ENCODE results near the gene MADD.

DNA sequence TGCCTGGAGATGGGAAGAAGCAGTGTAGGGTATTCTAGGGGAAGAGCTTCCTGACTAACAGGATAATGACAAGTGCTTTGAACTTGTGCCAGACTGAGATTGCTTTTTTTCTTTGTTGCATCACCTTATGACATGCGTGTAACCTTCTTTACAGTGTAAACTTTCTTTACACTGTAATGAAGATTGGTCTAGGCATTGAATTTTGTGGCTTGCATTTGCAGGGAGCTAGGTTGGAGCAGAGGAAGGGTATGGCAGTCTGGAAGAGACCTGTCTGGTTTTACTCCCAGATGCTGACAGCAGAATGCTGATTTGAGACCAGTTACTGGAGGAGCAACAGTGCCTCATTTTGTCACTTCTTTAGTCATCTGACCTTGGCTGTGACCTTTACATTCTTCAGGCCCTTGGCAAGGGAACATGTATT lies 49.5 kb upstream of the MADD start:
- TF ChIP-seq EZH2 (IDR thresholded peaks at IDR 0.05; ENCODE audit: low read length, missing control alignments) = no peak
- TF ChIP-seq, protein P1, sequence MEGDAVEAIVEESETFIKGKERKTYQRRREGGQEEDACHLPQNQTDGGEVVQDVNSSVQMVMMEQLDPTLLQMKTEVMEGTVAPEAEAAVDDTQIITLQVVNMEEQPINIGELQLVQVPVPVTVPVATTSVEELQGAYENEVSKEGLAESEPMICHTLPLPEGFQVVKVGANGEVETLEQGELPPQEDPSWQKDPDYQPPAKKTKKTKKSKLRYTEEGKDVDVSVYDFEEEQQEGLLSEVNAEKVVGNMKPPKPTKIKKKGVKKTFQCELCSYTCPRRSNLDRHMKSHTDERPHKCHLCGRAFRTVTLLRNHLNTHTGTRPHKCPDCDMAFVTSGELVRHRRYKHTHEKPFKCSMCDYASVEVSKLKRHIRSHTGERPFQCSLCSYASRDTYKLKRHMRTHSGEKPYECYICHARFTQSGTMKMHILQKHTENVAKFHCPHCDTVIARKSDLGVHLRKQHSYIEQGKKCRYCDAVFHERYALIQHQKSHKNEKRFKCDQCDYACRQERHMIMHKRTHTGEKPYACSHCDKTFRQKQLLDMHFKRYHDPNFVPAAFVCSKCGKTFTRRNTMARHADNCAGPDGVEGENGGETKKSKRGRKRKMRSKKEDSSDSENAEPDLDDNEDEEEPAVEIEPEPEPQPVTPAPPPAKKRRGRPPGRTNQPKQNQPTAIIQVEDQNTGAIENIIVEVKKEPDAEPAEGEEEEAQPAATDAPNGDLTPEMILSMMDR (conservative IDR thresholded peaks at IDR 0.05 in 1 of 2, IDR thresholded peaks at IDR 0.05 in 1 of 2; ENCODE audit: low read depth in 1 of 2, low read length in 2 of 2) = no peak
